Activated CD8-positive, alpha-beta T cell treated with anti-CD3 and anti-CD28 coated beads for 36 hours (primary cell): Measurements from ENCODE around the gene RPLP2. TPM values are rescaled to one million over a fixed set of nuclear protein-coding genes. Genes with fewer than 3 reads are reported as not detected.

Experiments
- ATAC-seq: fragments of 200-7000 bp; cut with Tn5 transposase; one replicate; pipeline ENCODE4 v1.10.0; 2021; ENCODE audit warnings: mild to moderate bottlenecking, moderate library complexity
- CTCF ChIA-PET: fragments of 350-600 bp; sonication (Branson Sonifier 250); formaldehyde crosslinking; loops from one replicate; lab custom pipeline; 2021; ENCODE audit warnings: antibody characterized with exemption; lab: Charles Lee
- POLR2A ChIA-PET: fragments of 350-600 bp; sonication (Branson Sonifier 250); formaldehyde crosslinking; loops from one replicate; lab custom pipeline; 2021; ENCODE audit warnings: antibody characterized with exemption; lab: Charles Lee
- DNase-seq: peaks from one replicate; pipeline ENCODE4 v3.0.0-alpha.2; 2020
- H3K27ac Mint-ChIP-seq: one replicate; pipeline ENCODE4 v1.8.0; 2021; ENCODE audit warnings: mild to moderate bottlenecking, mixed read lengths
- H3K27me3 Mint-ChIP-seq: one replicate; pipeline ENCODE4 v1.8.0; 2021; ENCODE audit warnings: mixed read lengths
- H3K36me3 Mint-ChIP-seq: one replicate; pipeline ENCODE4 v1.8.0; 2021; ENCODE audit warnings: low read depth, mixed read lengths
- H3K4me1 Mint-ChIP-seq: one replicate; pipeline ENCODE4 v1.8.0; 2021; ENCODE audit warnings: low read depth, mixed read lengths
- H3K4me3 Mint-ChIP-seq: one replicate; pipeline ENCODE4 v1.8.0; 2021; ENCODE audit warnings: mild to moderate bottlenecking, moderate library complexity, mixed read lengths
- H3K9me3 Mint-ChIP-seq: one replicate; pipeline ENCODE4 v1.8.0; 2021; ENCODE audit warnings: mixed read lengths
- intact Hi-C: fragments of 100-400 bp; cut with micrococcal nuclease; formaldehyde crosslinking; loops from one replicate; pipeline ENCODE4 v1.10.0; 2022
- total RNA-seq, 2 experiments: library from RNA; stranded (reverse); gene quantifications; one replicate each; pipeline ENCODE4 v1.2.3, GENCODE V29; 2021
- TF ChIP-seq, protein P1 (sequence below): fragments of 200-600 bp; IDR thresholded peaks from one replicate; pipeline ENCODE4 v1.8.0; 2022; ENCODE audit warnings: antibody characterized with exemption, mild to moderate bottlenecking

The RPLP2 gene
- total RNA-seq, 2 experiments from 2014 or later, result 3,638 to 3,686 TPM

DNA sequence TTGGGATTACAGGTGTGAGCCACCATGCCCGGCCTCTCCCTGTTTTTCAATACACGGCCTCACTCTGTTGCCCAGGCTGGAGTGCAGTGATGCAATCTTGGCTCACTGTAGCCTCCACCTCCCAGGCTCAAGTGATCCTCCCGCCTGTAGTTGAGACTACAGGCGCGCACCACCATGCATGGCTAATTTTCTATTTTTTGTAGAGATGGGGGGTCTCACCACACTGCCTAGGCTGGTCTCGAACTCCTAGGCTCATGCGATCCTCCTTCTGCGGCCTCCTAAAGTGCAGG is 44.0 kb upstream of the RPLP2 start:
- ATAC-seq, result no peak
- POLR2A ChIA-PET, result interaction anchor here (2.1 to 2.9 kb wide), 2 partner anchors 9 to 10 kb away, joined by 5 to 9 read pairs; no protein-coding TSS in a partner anchor
- intact Hi-C loops, result no loop called here
- CTCF ChIA-PET, result interaction anchor here (1.0 to 1.5 kb wide), 6 partner anchors 8 to 40 kb away, joined by 3 to 7 read pairs (median 4); no protein-coding TSS in a partner anchor
- Mint-ChIP-seq H3K36me3 (peaks cover 29% of the 10 kb centered on the region), H3K4me1 (peaks cover 8% of the 10 kb centered on the region), H3K9me3 (no peaks in the 10 kb centered on the region), H3K4me3 (no peak overlapping the region), H3K27me3 (no peaks in the 10 kb centered on the region), H3K27ac (no peak overlapping the region)
- TF ChIP-seq, protein P1, sequence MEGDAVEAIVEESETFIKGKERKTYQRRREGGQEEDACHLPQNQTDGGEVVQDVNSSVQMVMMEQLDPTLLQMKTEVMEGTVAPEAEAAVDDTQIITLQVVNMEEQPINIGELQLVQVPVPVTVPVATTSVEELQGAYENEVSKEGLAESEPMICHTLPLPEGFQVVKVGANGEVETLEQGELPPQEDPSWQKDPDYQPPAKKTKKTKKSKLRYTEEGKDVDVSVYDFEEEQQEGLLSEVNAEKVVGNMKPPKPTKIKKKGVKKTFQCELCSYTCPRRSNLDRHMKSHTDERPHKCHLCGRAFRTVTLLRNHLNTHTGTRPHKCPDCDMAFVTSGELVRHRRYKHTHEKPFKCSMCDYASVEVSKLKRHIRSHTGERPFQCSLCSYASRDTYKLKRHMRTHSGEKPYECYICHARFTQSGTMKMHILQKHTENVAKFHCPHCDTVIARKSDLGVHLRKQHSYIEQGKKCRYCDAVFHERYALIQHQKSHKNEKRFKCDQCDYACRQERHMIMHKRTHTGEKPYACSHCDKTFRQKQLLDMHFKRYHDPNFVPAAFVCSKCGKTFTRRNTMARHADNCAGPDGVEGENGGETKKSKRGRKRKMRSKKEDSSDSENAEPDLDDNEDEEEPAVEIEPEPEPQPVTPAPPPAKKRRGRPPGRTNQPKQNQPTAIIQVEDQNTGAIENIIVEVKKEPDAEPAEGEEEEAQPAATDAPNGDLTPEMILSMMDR, result no peak
- no peak for DNase-seq

DNA sequence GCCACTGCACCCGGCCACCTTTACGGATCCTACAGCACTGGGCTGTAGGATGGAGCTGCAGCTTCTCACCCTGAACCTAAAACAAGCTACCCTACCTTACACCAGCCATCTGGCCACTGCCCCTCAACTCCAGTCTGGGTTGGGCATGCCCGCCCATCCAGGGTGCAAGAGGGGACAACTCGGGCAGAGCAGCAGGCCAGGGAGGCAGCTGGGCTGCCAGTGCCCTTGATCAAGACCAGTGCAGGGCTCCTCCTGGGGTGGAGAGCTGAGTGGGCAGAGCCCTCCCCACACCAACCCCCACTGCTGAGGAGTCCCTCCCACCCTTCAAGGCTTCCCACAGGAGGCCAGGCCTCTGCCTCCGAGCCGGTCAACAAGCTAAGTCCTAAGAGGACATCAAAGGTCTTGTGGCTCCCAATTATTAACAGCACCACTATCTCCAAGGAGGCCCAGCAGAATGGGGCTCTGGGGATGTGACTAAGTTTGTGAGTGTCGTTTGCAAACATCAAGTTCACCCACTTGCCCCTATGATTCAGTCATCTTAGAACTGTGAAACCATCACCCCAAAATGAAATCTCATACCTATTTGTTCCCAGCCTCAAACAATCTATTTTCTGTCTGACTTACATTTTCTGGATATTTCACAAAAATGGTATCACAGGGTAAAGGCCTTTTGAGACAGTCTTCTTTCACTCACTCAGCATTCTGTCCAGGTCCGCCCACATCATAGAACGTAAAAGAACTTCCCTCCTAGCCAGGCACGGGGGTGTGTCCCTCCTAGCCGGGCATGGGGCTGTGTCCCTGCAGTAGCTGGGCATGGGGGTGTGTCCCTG is 43.4 kb upstream of the RPLP2 start:
- H3K9me3 Mint-ChIP-seq, result no peaks in the 10 kb centered on the region
- H3K36me3 Mint-ChIP-seq, result peaks cover 31% of the 10 kb centered on the region
- H3K27ac Mint-ChIP-seq, result peak overlapping the region; percentile 24
- peaks cover 8% of the 10 kb centered on the region for H3K4me1 Mint-ChIP-seq
- DNase-seq, result no peak
- no peaks in the 10 kb centered on the region for H3K27me3 Mint-ChIP-seq
- intact Hi-C loops, result no loop called here
- no peak overlapping the region for H3K4me3 Mint-ChIP-seq
- POLR2A ChIA-PET, result interaction anchor here (1.1 to 2.9 kb wide), 3 partner anchors 8 to 10 kb away, joined by 3 to 9 read pairs (median 5); no protein-coding TSS in a partner anchor
- TF ChIP-seq, protein P1, result no peak
- ATAC-seq, result no peak
- CTCF ChIA-PET, result interaction anchor here (1.0 to 1.5 kb wide), 7 partner anchors 9 to 212 kb away, joined by 3 to 7 read pairs (median 4); no protein-coding TSS in a partner anchor

DNA sequence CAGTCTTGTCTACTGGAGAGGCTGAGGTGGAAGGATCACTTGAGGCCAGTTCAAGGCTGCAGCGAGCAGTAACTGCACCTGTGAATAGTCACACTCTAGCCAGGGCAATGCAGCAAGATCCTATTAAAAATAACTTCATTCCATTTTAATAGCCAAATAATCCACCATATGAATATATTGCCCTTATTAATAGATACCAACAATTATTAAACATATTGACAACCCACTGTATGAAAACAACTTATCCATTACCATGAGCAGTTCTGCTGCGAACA is 42.9 kb upstream of the RPLP2 start:
- H3K4me3 Mint-ChIP-seq, result no peak overlapping the region
- ChIA-PET POLR2A (interaction anchor here (1.1 to 2.9 kb wide), 3 partner anchors 8 to 10 kb away, joined by 3 to 9 read pairs (median 5); no protein-coding TSS in a partner anchor), CTCF (interaction anchor here (1.4 to 1.5 kb wide), 3 partner anchors 39 to 212 kb away, joined by 3 to 7 read pairs (median 5); no protein-coding TSS in a partner anchor)
- H3K27me3 Mint-ChIP-seq, result no peaks in the 10 kb centered on the region
- H3K36me3 Mint-ChIP-seq, result peaks cover 31% of the 10 kb centered on the region
- TF ChIP-seq, protein P1, result no peak
- H3K4me1 Mint-ChIP-seq, result peaks cover 8% of the 10 kb centered on the region
- no peak overlapping the region for H3K27ac Mint-ChIP-seq
- intact Hi-C loops, result no loop called here
- no peak for DNase-seq
- no peaks in the 10 kb centered on the region for H3K9me3 Mint-ChIP-seq
- no peak for ATAC-seq

DNA sequence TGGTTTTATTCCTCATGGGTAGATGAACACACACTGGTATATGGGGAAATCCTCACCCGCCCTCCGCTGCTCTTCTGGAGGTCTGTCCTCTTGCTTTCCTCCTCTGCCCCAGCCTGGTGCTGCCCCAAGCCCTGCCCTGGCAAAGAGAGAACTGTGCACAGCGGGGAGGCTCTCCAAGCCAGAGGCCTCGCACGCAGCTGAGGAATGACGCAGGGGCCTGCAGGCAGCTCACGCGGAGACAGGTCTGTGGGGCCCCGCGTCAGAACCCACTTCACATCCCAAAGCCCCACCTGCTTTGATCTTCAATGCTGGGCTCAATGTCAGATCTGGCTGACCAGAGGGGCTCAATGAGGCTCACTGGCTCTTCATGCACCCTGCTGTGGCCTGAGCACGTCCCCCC is 42.5 kb upstream of the RPLP2 start:
- POLR2A ChIA-PET, result interaction anchor here (1.1 to 2.9 kb wide), 2 partner anchors 8 to 9 kb away, joined by 3 to 9 read pairs; no protein-coding TSS in a partner anchor
- CTCF ChIA-PET, result interaction anchor here (1.4 kb wide), 1 partner anchor 213 kb away, joined by 3 read pairs; no protein-coding TSS in a partner anchor
- H3K27ac Mint-ChIP-seq, result no peak overlapping the region

More for the DNA sequence above, 42.5 kb upstream of the RPLP2 start:
- Mint-ChIP-seq H3K4me3 (no peak overlapping the region), H3K27me3 (no peaks in the 10 kb centered on the region), H3K4me1 (peaks cover 8% of the 10 kb centered on the region), H3K36me3 (peaks cover 29% of the 10 kb centered on the region), H3K9me3 (no peaks in the 10 kb centered on the region)
- no peak for ATAC-seq
- DNase-seq, result no peak
- TF ChIP-seq, protein P1, result no peak
- intact Hi-C loops, result no loop called here
